ENCODE data around the gene COX19. TPM values are rescaled to one million over a fixed set of nuclear protein-coding genes. Genes with fewer than 3 reads are reported as not detected.

COX19 gene
- total and polyA plus RNA-seq, 2 of the 13 experiments (the other 11 are each of a cell fraction or from before 2014, with no cell fraction given): 11.5 to 21.7 TPM

- TF ChIP-seq PRDM15 (CRISPR knock-in tag; IDR thresholded peaks at IDR 0.05): no peak
- TF ChIP-seq RBM22 (optimal IDR thresholded peaks at IDR 0.05; ENCODE audit: low read length): no peak
- TF ChIP-seq SIN3A (IDR thresholded peaks at IDR 0.05; ENCODE audit: borderline replicate concordance, low read depth, low read length): no peak
- no peak for TF ChIP-seq HMG20A (CRISPR knock-in tag; IDR thresholded peaks at IDR 0.05; ENCODE audit: borderline replicate concordance)
- TF ChIP-seq HNF4A (CRISPR knock-in tag; IDR thresholded peaks at IDR 0.05): no peak
- TF ChIP-seq KDM3A (CRISPR knock-in tag; IDR thresholded peaks at IDR 0.05; ENCODE audit: low read depth): peak; percentile 25; the same call in 1 of the 2 replicates
- no peak for TF ChIP-seq ZSCAN30 (CRISPR knock-in tag; IDR thresholded peaks at IDR 0.05)
- TF ChIP-seq ZNF512 (CRISPR knock-in tag; IDR thresholded peaks at IDR 0.05): no peak
- no peak for TF ChIP-seq HNRNPH1 (optimal IDR thresholded peaks at IDR 0.05; ENCODE audit: low read depth, low read length)
- no peak for TF ChIP-seq ZFX (CRISPR knock-in tag; IDR thresholded peaks at IDR 0.05; ENCODE audit: low read depth)
- TF ChIP-seq POGK (CRISPR knock-in tag; conservative IDR thresholded peaks at IDR 0.05): 0 out of 2 replicates have a peak, but pooled peaks have one; percentile 18
- TF ChIP-seq MTA1 (CRISPR knock-in tag; IDR thresholded peaks at IDR 0.05; ENCODE audit: borderline replicate concordance): no peak
- TF ChIP-seq ZNF777 (CRISPR knock-in tag; IDR thresholded peaks at IDR 0.05): peak; percentile 70
- no peak for TF ChIP-seq ZBTB26 (CRISPR knock-in tag; IDR thresholded peaks at IDR 0.05; ENCODE audit: borderline replicate concordance)
- no peak for TF ChIP-seq SAFB2 (CRISPR knock-in tag; IDR thresholded peaks at IDR 0.05; ENCODE audit: borderline replicate concordance, low read depth)
- no peak for TF ChIP-seq NFE2L2 (IDR thresholded peaks at IDR 0.05; ENCODE audit: low read length)
- no peak; the same call in 1 of the 2 replicates for TF ChIP-seq ZBTB42 (CRISPR knock-in tag; IDR thresholded peaks at IDR 0.05)
- TF ChIP-seq PLRG1 (conservative IDR thresholded peaks at IDR 0.05): no peak
- TF ChIP-seq HNF4G (IDR thresholded peaks at IDR 0.05; ENCODE audit: borderline replicate concordance, low read depth, low read length): no peak
- no peak for TF ChIP-seq HNF4G (CRISPR knock-in tag; IDR thresholded peaks at IDR 0.05; ENCODE audit: borderline replicate concordance, low read depth)
- TF ChIP-seq SNAPC2 (CRISPR knock-in tag; IDR thresholded peaks at IDR 0.05): no peak
These were observed 11.9 kb downstream of the COX19 start (continued) for GRCh38 chr7:963236-964078.
